Measurements from ENCODE around the gene KLF6. TPM values are rescaled to one million over a fixed set of nuclear protein-coding genes. Genes with fewer than 3 reads are reported as not detected.

The KLF6 gene
- total and polyA plus RNA-seq, 2 donors (not counting 1 experiment from before 2014, with no cell fraction given) = 175 to 921 TPM

DNA sequence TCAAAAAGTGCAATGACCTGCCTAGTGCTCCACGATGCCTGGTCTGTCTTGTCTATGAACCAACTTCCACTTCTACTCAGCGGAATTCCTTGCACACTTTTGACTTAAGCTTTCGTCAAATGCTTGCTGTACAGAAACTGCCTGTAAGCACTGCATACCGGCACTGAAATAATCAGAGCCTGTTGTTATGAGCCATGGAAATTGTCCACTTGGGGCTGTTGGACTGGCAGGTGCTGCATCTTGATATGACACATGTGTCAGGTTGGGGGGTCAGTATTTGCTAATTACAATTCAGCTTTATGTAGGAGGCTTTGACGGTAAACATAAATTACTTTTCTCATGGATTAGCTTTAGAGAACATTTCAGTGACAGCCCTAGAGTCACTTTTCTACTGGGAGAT, 32.0 kb upstream of the KLF6 start:
- CTCF ChIA-PET = no interaction called here
- H3K4me2 ChIP-seq (replicated peaks; ENCODE audit: low read depth, low read length, poor library complexity, severe bottlenecking) = no peak overlapping the region

DNA sequence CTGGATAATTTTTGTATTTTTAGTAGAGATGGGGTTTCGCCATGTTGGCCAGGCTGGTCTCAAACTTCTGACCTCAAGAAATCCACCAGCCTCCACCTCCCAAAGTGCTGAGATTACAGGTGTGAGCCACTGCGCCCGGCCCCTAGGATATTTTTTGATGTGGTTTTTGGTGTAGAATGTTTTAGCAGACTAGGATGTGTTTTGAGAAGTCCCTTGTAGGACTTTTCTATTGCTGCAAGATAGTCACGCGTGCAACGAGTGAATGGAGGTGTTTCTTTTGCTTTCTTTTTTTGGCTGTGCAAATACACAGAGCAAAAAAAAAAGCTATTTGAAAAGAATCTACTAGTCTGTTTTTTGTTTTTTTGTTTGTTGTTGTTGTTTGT, 29.8 kb upstream of the KLF6 start:
- Mint-ChIP-seq H3K27ac (no peak overlapping the region), H3K9me3 (ENCODE audit: insufficient read depth) (no peaks in the 10 kb centered on the region)
- DNase-seq = no peak

More for the DNA sequence above, 32.0 kb upstream of the KLF6 start:
- POLR2A ChIA-PET = no interaction called here
- intact Hi-C loops (cut with micrococcal nuclease) = no loop called here
- H3K36me3 ChIP-seq (replicated peaks in 1 of 2; ENCODE audit: control extremely low read depth in 1 of 2, control insufficient read depth in 1 of 2, extremely low read depth in 1 of 2, insufficient read depth in 2 of 2, low read length in 1 of 2) = no peaks in the 10 kb centered on the region
- no peak overlapping the region for H3K9ac ChIP-seq (ENCODE audit: low read length)
- Mint-ChIP-seq H3K9me3 (ENCODE audit: insufficient read depth) (no peaks in the 10 kb centered on the region), H3K4me1 (peaks cover 2% of the 10 kb centered on the region), H3K27ac (no peak overlapping the region), H3K27me3 (no peaks in the 10 kb centered on the region), H3K4me3 (no peak overlapping the region)
- H3K79me2 ChIP-seq (ENCODE audit: control insufficient read depth, insufficient read depth, low read length) = no peaks in the 10 kb centered on the region
- no peaks in the 10 kb centered on the region for H3K9me3 ChIP-seq (ENCODE audit: control extremely low read depth in 1 of 3, control insufficient read depth in 2 of 3, insufficient read depth in 1 of 3, low read length in 2 of 3)
- H4K20me1 ChIP-seq (ENCODE audit: control insufficient read depth, insufficient read depth, low read length, poor library complexity, severe bottlenecking) = no peaks in the 10 kb centered on the region
- 100% methylated on average over 4 of the region's 5 CpGs for WGBS (ENCODE audit: insufficient coverage)
- H3K4me1 ChIP-seq (ENCODE audit: control insufficient read depth in 2 of 2, insufficient read depth in 2 of 2, low read length in 2 of 2) = peaks cover 2% of the 10 kb centered on the region in 2 donors
- no peak for DNase-seq
- ATAC-seq (ENCODE audit: low read depth) = no peak
- H3K4me3 ChIP-seq (ENCODE audit: control extremely low read depth in 1 of 5, extremely low read depth in 1 of 5, insufficient read depth in 1 of 5, low read depth in 2 of 5, low read length in 4 of 5) = no peak overlapping the region
- no peak overlapping the region for H2AFZ ChIP-seq (ENCODE audit: insufficient read depth, low read depth, low read length, poor library complexity, severe bottlenecking)
- H3K27me3 ChIP-seq (replicated peaks in 1 of 4; ENCODE audit: control extremely low read depth in 1 of 4, control insufficient read depth in 3 of 4, insufficient read depth in 4 of 4, low read length in 3 of 4) = no peaks in the 10 kb centered on the region
- no peak for TF ChIP-seq EZH2 (IDR thresholded peaks at IDR 0.05; ENCODE audit: borderline replicate concordance, insufficient read depth, low read depth, low read length, poor library complexity, severe bottlenecking)
- TF ChIP-seq, protein P1, sequence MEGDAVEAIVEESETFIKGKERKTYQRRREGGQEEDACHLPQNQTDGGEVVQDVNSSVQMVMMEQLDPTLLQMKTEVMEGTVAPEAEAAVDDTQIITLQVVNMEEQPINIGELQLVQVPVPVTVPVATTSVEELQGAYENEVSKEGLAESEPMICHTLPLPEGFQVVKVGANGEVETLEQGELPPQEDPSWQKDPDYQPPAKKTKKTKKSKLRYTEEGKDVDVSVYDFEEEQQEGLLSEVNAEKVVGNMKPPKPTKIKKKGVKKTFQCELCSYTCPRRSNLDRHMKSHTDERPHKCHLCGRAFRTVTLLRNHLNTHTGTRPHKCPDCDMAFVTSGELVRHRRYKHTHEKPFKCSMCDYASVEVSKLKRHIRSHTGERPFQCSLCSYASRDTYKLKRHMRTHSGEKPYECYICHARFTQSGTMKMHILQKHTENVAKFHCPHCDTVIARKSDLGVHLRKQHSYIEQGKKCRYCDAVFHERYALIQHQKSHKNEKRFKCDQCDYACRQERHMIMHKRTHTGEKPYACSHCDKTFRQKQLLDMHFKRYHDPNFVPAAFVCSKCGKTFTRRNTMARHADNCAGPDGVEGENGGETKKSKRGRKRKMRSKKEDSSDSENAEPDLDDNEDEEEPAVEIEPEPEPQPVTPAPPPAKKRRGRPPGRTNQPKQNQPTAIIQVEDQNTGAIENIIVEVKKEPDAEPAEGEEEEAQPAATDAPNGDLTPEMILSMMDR (IDR thresholded peaks at IDR 0.05) = no peak
- no peak overlapping the region for H3K27ac ChIP-seq (ENCODE audit: low read length in 2 of 2)

More for the DNA sequence above, 29.8 kb upstream of the KLF6 start:
- H2AFZ ChIP-seq (ENCODE audit: insufficient read depth, low read depth, low read length, poor library complexity, severe bottlenecking) = no peak overlapping the region
- no peaks in the 10 kb centered on the region for H4K20me1 ChIP-seq (ENCODE audit: control insufficient read depth, insufficient read depth, low read length, poor library complexity, severe bottlenecking)
- H3K27me3 ChIP-seq (replicated peaks in 1 of 4; ENCODE audit: control extremely low read depth in 1 of 4, control insufficient read depth in 3 of 4, insufficient read depth in 4 of 4, low read length in 3 of 4) = no peaks in the 10 kb centered on the region
- no peaks in the 10 kb centered on the region for H3K27me3 Mint-ChIP-seq
- H3K27ac ChIP-seq (ENCODE audit: low read length in 2 of 2) = no peak overlapping the region
- 95% methylated on average over 3 of the region's 6 CpGs for WGBS (ENCODE audit: insufficient coverage)
- intact Hi-C loops (cut with micrococcal nuclease) = no loop called here
- no peaks in the 10 kb centered on the region for H3K36me3 ChIP-seq (replicated peaks in 1 of 2; ENCODE audit: control extremely low read depth in 1 of 2, control insufficient read depth in 1 of 2, extremely low read depth in 1 of 2, insufficient read depth in 2 of 2, low read length in 1 of 2)
- H3K4me3 Mint-ChIP-seq = no peak overlapping the region
- no peak overlapping the region for H3K4me2 ChIP-seq (replicated peaks; ENCODE audit: low read depth, low read length, poor library complexity, severe bottlenecking)
- H3K4me3 ChIP-seq (ENCODE audit: control extremely low read depth in 1 of 5, extremely low read depth in 1 of 5, insufficient read depth in 1 of 5, low read depth in 2 of 5, low read length in 4 of 5) = no peak overlapping the region
- no peak overlapping the region for H3K9ac ChIP-seq (ENCODE audit: low read length)
- ATAC-seq (ENCODE audit: low read depth) = no peak
- H3K9me3 ChIP-seq (ENCODE audit: control extremely low read depth in 1 of 3, control insufficient read depth in 2 of 3, insufficient read depth in 1 of 3, low read length in 2 of 3) = no peaks in the 10 kb centered on the region
- H3K4me1 Mint-ChIP-seq = peaks cover 21% of the 10 kb centered on the region
- peaks cover 20 to 21% of the 10 kb centered on the region in 2 donors for H3K4me1 ChIP-seq (ENCODE audit: control insufficient read depth in 2 of 2, insufficient read depth in 2 of 2, low read length in 2 of 2)
- POLR2A ChIA-PET = no interaction called here
- CTCF ChIA-PET = no interaction called here
- H3K79me2 ChIP-seq (ENCODE audit: control insufficient read depth, insufficient read depth, low read length) = no peaks in the 10 kb centered on the region
- TF ChIP-seq, protein P1 (IDR thresholded peaks at IDR 0.05) = no peak
- no peak for TF ChIP-seq EZH2 (IDR thresholded peaks at IDR 0.05; ENCODE audit: borderline replicate concordance, insufficient read depth, low read depth, low read length, poor library complexity, severe bottlenecking)
